RPMI8226 (cell line): ENCODE data around the gene CEBPA.

Source experiments
- DNase-seq: peaks from one replicate; pipeline ENCODE4 v3.0.0-alpha.2; 2015

Gene CEBPA

DNA sequence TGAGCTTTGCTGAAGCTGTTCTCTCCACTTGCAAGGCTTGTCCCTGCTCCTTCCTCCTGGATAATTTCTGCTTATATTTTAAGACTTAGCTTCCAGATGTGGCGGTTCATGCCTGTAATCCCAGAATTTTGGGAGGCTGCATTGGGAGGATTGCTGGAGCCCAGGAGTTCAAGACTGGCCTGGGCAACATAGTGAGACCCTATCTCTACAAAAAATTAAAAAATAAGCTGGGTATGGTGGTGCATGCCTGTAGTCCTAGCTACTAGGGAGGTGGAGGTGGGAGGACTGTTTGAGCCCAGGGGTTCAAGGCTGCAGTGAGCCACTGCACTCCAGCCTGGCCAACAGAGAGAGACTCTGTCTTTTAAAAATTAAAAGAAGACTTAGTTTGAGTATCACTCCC, 31.6 kb downstream of the CEBPA start:
- no peak for DNase-seq

DNA sequence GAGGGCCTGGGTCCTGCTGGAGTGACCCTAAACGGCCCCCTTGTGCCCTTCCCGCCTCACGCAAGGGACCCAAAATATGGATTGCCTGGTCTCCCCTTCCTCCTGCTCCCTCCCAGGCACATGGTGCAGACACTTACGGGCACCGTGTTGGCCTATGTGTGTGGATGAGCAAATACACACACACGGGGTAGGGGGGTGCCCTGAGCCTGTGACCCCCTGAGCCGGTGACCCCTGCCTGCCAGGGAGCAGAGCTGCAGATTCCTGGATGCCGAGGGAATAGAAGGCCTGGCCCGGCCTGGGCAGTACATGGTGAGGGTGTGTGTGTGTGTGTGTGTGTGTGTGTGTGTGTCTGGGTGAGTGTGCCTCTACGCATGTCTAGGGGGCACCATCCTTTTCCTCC, 33.3 kb downstream of the CEBPA start:
- no peak for DNase-seq

DNA sequence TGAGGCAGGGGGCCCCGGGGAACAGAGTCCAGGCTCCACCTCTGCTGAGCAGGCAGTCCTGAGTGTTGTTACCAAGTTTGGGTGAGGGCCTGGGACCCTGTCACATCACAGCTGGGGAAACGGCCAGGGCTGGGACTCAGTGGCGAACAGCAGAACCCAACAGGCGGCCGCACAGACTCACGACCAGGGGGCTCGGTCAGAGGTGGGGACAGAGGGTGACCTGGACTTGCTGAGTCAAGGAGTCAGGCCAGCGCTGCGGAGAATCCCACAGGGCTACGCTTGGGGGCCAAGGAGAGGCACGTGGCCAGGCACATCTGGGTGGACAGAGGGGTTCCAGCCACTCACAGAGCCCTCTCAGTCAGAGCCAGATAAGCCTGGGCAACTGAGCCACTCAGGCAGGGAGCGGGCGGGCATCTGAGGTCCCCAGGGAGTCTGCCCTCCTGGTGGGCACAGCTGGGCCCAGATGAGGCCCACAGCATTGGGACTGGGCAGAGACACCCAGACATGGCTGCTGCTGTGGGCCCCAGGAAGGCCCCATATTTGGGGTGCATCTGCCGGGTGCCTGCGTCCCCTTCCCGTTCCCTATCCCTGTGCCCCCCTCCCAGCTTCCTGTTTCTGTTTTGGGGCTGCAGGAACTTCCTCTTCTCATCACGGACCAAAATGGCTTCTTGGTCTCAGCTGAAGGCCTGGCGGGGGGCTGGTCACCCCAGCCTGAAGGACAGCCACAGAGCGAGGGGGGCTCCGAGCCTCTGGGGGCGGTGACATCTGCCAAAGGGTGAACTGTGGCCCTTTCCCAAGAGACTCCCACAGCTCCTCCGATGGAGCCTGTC, 34.0 kb downstream of the CEBPA start:
- no peak for DNase-seq

DNA sequence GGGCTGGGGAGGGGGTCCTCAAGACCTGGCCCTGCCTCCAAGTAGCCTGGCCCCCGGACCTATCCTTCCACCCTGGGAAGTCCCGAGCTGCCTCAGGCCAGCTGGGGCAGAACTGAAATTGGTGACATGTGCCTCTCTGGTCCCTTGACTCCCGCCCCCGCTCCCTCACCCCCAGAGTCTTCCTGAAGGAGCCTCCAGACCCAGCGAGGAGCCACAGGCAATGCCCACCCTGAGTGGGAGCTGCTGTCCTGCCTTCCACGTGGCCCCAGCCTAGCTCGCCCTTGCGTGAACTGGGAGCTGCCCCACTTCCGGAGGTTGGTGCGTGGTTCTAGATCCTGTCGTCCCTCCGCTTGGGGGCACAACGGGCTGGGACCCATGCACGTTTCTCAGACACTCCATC, 34.6 kb downstream of the CEBPA start:
- no peak for DNase-seq

DNA sequence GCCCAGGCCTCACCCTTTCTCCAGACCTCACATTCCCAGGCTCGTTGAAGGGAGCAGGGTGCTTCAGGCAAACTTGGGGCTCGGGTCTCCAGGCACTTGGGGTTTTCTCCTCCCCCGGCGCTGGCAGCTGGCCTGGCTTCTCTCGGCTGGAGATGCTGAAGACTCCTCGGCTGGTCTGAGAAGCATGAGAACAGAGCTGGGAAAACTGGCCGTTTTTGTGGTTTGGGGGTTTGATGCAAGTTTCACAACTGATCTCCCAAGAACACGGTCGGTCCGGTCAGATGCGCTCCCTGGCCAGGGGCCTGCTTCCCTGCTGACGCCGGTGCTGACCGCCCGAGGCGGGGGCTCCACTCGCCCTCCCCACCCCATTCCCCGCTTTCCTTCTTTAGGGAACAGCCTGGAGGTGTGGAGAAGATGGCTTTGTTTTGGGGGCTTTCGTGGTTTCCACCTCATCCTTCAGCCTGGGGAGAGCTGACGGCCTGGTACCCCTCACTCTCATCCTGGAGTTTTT, 35.3 kb downstream of the CEBPA start:
- DNase-seq = no peak

DNA sequence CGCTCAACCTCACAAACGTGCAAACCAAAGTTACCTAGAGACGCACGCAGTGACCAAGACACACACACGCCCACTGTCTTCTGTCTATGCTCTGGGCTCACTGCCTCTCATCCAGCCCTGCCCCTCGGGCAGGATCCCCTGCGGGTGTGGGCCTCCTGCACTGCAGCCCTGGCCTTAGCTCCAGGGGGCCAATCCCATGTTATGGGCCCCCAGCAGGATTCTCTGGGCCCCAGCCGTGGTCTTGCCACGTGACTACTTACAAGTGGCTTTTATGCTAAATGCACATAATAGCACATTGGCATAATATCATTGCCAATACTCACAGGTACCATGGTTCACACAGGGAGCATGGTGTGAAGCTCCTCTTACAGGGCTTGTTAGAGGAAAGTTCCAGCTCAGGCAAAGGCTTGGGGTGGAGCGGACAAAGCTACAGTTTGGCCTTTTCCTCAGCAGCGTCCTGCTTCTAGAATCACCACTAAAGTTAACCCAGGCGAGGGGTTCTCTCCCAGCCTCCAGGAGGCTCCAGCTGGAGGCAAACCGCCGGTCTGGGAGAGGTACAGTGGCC, 37.4 kb downstream of the CEBPA start:
- DNase-seq = no peak

DNA sequence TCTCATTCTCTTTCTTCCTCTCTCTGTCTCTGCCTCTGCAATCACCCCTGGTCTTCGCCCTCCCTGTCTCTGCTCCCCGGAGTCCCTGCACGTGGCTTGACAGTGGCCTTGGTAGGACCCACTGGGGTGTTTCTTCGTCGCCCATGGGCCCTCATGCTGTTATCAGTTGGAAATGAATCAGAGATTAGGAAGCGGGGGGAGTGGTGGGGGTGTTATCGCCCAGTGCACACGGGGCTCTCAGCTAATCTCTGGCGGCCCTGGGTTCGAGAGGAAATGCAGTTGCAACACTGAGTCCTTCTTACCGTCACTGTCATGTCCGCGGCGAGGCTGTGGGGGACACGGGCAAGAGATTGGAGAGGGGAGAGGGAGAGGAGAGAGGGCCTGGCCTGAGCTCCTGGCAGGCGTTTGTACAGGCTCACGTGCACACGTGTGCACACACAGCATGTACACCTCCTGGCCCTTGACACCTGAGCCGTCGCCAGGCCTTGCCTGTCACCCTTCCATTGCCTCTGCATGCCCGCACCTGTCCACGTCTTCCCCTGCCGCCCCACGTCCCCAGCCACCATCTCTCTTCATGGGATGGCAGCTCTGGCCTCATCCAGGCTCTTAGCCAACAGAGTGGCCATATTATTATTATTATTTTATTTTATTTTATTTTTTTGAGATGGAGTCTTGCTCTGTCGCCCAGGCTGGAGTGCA, 38.9 kb downstream of the CEBPA start:
- DNase-seq = no peak

DNA sequence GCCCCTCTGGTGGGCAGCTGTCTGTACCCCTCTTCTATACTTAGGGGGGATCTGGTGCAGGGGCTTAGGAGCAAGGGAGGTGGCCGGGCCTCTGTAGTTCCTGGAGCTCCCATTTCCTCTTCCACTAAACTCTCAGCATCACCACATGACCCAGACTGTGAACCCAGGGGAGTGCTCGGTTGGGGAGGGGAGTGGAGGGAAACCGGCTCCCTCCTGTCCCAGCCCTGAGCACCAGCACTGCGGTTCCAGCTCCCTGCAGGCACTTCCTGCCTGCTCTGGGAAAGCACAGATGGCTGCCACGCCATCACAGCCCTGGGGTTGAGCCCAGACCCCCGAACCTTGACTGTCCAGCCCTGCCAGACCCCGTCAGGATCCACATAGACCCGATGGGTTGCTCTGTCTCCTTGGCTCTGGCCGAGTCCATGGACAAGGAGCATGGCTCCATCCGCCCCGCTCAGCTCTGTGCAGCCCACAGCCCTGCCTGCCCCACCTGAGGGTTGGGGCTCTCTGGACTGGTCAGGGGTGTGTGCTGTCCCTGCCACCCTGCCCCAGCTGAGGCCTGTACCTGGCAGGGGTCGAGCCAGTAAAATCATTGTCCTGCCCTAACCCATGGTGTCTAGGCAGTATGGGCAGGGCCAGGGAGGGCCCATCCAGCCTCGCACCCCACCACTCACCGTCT, 40.7 kb downstream of the CEBPA start:
- DNase-seq = no peak

DNA sequence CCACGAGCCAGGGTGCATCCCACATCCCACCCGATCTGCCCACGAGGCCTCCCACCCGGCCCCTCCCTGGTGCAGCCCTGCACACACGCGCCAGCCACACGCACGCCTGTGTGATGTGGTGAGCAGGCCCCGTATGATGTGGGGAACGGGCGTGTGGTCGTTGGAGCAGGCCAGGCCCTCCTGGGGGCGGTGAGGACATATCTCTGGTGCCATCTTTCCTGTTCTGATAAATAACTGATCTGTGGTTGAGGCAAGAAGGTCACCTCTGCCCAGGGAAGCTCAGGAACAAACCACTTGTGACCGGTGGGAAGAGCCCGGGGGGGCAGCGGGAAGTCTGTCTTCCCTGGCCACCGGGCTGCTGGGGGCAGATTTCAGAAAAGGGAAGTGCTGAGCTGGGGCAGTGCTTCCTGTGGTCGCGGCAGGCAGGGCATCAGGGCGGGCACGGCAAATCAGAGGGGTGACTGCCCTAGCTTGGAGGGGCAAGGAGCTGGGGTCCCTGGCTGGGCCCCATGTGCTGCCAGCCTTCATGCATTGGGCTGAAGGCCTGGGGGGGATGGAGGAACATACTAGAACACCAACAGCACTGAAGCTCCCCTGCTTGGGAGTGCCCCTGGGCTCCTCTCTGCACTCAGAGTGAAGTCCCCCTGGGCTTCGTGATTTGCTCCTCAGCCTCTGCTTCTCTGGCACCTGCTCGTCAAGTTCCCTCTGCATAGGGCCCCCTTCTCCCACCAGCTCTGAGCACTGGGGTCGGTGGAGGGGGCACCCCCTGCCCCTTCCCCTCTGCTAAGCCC, 41.5 kb downstream of the CEBPA start:
- no peak for DNase-seq

DNA sequence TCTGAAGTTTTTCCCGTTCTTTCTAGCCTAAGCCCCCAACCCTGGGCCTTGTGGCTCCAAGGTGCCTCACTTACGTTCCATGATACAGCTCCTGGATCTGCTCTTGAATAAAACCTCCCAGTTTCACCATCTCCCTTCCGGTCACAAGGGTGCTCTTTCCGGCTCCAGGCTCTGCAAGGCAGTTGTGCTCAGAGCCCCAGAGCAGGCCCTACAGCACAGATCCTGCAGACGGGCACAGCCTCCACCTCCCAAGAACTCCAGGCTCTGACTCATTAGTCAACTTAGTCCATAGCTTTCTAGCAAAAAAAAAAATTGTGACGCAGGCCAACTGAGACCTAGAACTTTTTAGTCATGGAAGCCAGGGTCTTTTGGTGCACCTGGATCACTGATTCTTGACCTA, 42.8 kb downstream of the CEBPA start:
- DNase-seq = no peak

DNA sequence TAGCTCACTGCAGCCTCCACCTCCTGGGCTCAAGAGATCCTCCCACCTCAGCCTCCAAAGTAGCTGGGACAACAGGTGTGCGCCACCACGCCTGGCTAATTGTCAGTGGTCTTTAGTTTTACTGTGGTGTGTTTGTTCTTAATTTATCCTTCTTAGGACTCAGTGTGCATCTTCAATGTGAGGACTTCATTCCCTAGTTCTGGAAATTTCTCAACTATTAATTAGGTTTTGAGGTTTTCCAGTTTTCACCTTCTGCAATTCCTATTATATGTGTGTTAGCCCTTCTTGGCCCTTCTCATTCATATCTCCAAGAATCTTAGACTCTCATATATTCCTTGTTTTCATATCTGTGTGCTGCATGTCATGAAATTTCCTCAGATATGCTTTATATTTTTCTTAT, 44.5 kb downstream of the CEBPA start:
- DNase-seq = no peak

DNA sequence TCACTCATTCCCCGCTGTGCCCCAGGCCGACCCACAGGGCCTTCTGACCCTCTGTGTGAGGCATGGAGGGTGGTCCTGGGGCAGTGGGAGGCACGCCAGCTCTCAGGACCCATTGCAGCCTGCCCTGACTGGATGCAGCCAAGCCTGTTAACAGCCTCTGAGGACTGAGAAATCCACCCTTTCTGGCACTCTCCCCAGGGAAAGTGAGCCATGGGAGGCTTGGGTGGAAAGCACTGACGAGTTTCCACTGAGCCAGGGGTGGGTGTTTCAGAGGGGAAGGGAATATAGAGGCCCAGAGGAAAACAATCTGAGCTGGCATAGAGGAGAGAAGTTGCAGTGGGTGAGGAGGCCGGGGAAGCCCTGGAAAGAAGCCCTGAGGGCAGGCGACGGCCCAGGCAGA, 46.1 kb downstream of the CEBPA start:
- DNase-seq = no peak

DNA sequence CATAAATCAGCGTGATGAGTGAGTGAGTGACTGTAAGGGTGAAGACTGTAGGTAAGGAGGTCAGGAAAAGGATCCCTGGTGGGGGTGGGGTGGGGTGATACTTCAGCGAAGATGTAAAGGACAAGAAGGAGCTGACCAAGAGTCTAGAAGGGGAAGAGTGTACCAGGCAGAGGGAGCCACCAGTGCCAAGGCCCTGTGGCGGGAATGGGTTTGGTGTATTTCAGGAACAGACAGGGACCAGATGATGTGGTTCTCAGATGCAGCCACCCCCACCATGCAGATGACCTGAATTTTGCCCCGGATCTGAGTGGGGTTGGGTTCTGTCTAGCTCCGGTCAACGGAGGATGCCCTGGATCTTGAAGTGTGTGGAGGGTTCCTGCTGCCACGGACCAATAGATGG, 46.6 kb downstream of the CEBPA start:
- no peak for DNase-seq

DNA sequence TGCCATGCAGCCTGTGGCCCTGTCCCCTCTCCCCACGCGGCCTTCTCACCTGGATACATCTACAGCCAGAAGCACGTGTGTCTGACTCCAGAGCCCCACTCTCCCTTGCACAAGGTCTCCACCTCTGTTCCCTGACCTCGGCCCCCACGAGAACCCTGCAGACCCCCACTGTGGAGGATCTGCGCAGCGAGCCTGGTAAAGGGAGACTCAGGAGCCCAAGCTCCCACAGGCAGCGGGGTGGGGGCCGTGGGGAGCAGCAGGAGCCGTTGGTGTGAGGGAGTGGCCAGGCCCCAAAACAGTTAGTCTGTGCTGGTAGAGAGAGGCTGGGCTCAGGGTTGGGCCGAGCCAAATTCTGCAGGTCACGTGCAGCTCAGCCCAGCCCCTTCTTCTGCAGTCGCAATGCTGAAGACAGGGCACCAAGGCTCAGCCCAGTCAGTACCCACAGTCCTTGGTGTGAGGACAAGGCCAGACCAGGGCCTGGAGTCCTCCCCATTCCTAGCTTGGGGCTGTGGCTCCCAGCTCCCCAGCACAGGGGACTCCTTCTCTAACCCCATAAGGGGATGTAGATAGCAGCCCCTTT, 48.0 kb downstream of the CEBPA start:
- no peak for DNase-seq

DNA sequence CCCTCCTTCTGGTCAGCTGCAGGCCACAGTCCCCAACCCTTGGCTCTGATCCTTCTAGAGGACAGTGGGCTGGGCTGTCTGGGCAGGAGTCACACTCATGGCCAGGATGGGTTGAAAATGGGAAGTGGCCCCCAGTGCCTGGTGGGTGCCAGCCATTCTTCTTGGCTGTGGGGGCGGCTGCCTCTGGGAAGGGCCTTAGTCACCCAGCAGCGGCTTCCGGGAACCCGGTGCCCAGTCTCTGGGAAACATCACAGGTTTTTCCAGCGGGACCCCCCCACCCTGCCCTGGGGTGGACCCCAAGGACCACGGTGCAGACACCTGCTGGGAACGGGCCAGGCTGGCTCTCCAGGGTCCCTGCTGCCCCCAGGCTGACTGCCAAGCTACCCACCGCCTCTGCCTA, 49.4 kb downstream of the CEBPA start:
- DNase-seq = no peak

DNA sequence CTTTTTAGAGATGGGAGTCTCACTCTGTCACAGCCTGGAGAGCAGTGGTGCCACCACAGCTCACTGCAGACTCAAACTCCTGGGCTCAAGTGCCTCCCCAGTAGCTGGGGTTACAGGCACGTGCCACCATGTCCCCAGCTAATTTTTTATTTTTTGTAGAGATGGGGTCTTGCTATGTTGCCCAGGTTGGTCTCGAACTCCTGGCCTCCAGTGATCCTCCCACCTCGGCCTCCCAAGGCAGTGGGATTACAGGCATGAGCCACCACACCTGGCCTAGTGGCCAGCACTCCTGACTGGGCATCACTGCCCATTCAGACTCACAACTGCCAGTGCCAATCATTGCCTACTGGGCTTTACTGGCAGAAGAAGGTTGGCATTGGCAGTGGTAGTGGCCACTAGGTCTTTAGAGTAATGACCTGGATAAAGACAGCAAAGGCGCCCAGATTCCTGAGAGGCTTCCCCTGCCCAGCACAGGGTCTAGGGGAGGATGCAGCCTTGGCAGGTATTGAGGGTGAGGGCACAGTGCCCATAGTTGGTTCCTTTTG, 49.8 kb downstream of the CEBPA start:
- DNase-seq = no peak

DNA sequence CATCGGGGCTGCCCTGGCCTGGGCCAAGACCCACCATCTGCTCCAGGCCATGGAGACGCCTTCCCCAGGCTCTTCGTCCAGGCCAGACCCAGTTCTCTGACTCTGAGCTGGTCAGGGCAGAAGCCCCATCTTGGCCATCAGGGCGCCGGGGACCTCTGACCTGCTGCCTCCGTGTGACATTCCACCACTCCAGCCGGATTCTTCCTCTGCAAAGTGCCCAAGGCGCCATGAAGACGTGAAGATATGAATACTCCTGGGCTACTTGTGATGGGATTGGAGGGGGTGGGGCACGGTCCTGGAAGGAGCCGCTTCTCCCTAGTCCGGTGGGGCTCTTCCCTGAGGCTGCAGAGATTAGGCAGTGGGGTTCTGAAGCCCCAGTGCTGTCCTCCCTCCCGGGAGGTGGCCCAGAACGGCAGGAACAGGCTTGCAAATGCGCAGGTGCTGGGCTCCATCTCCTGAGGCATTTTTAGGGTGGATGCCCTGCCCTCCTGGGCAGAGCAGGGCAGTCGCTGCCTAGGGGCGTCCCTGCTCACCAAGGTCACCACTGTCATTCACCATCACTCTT, 50.7 kb downstream of the CEBPA start:
- DNase-seq = no peak

DNA sequence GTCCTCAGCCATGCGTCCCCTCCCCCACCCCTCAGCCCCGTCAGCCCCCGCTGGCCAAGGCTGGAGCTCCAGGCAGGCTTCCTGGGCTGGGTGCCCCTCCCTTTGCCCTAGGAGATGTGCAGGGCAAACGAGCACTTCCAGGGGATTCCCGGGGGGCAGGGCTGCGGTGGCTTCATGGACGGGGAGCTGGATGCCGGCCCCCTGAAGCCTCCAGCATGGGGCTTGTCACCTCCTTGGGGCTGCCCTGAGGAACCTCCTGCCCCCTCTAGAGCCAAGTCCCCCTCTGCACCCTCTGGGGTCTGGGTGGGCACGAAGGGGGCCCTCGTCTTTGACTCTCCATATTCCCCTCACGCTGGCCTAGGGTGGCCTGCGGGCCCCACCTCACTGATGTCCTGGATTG, 51.3 kb downstream of the CEBPA start:
- no peak for DNase-seq

DNA sequence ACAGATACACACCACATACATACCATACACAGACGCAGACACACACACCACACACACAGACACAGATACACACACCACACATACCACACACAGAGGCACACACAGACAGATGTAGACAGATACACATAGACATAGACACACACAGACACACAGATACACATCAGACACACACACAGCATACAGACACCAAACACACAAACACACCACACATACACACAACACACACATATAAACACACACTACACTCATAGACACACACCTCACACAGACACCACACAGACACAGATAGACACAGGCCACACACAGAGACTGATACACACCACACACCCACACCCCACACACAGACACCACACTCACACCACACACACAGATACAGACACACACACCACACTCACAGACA, 51.8 kb downstream of the CEBPA start:
- no peak for DNase-seq
